ENCODE results near the gene OVCH1. TPM values are rescaled to one million over a fixed set of nuclear protein-coding genes. Genes with fewer than 3 reads are reported as not detected.

OVCH1 gene
- total RNA-seq, 1 donor from 2014 or later = 3.2 TPM

- DNase-seq (no peak), ATAC-seq (no peak)
- no peaks in the 10 kb centered on the region for H3K9me3 ChIP-seq
- H3K4me3 ChIP-seq = no peak overlapping the region
- H3K4me1 ChIP-seq = no peaks in the 10 kb centered on the region
- no peaks in the 10 kb centered on the region for H3K27me3 ChIP-seq (ENCODE audit: low read depth)
- intact Hi-C loops (cut with DNase I) = no loop called here
- TF ChIP-seq CTCF (IDR thresholded peaks at IDR 0.05) = no peak
- H3K27ac ChIP-seq = no peak overlapping the region
- no peaks in the 10 kb centered on the region for H3K36me3 ChIP-seq
These were observed 34.3 kb downstream of the OVCH1 start for GRCh38 chr12:29463198-29463597.

- Histone ChIP-seq H3K4me1 (no peaks in the 10 kb centered on the region), H3K9me3 (no peaks in the 10 kb centered on the region), H3K27ac (no peak overlapping the region), H3K4me3 (no peak overlapping the region), H3K36me3 (no peaks in the 10 kb centered on the region), H3K27me3 (ENCODE audit: low read depth) (no peaks in the 10 kb centered on the region)
- ATAC-seq (no peak), DNase-seq (no peak)
- intact Hi-C loops (cut with DNase I) = no loop called here
- no peak for TF ChIP-seq CTCF (IDR thresholded peaks at IDR 0.05)
These were observed 37.4 kb downstream of the OVCH1 start for GRCh38 chr12:29460082-29460481.

GRCh38 chr12:29455087-29455486 is 42.4 kb downstream of the OVCH1 start:
- Histone ChIP-seq H3K27ac (no peak overlapping the region), H3K4me3 (no peak overlapping the region), H3K9me3 (no peaks in the 10 kb centered on the region), H3K27me3 (ENCODE audit: low read depth) (no peaks in the 10 kb centered on the region), H3K4me1 (no peaks in the 10 kb centered on the region), H3K36me3 (no peaks in the 10 kb centered on the region)
- DNase-seq = no peak
- ATAC-seq = no peak
- TF ChIP-seq CTCF (IDR thresholded peaks at IDR 0.05) = no peak
- intact Hi-C loops (cut with DNase I) = no loop called here

GRCh38 chr12:29451888-29452287 is 45.6 kb downstream of the OVCH1 start:
- no peak overlapping the region for H3K4me3 ChIP-seq
- H3K36me3 ChIP-seq = no peaks in the 10 kb centered on the region
- H3K9me3 ChIP-seq = no peaks in the 10 kb centered on the region
- no peaks in the 10 kb centered on the region for H3K4me1 ChIP-seq
- intact Hi-C loops (cut with DNase I) = no loop called here
- no peak for ATAC-seq
- no peaks in the 10 kb centered on the region for H3K27me3 ChIP-seq (ENCODE audit: low read depth)
- no peak for TF ChIP-seq CTCF (IDR thresholded peaks at IDR 0.05)
- no peak overlapping the region for H3K27ac ChIP-seq
- no peak for DNase-seq

- H3K4me1 ChIP-seq = no peaks in the 10 kb centered on the region
- intact Hi-C loops (cut with DNase I) = no loop called here
- ATAC-seq = no peak
These were observed 49.3 kb downstream of the OVCH1 start for GRCh38 chr12:29448157-29448556.

More at GRCh38 chr12:29448157-29448556, 49.3 kb downstream of the OVCH1 start:
- Histone ChIP-seq H3K4me3 (no peak overlapping the region), H3K36me3 (no peaks in the 10 kb centered on the region), H3K27me3 (ENCODE audit: low read depth) (no peaks in the 10 kb centered on the region), H3K27ac (no peak overlapping the region), H3K9me3 (no peaks in the 10 kb centered on the region)
- DNase-seq = no peak
- no peak for TF ChIP-seq CTCF (IDR thresholded peaks at IDR 0.05)

Data from lower lobe of right lung (tissue), 2 donors.